Sigmoid colon (tissue), 7 donors: ENCODE measurements around the gene NT5M. TPM values are rescaled to one million over a fixed set of nuclear protein-coding genes. Genes with fewer than 3 reads are reported as not detected.
A peak's percentile ranks its signal among the peaks of the same experiment; 100 is the strongest.

ENCODE experiments used
- DNase-seq: peaks from one replicate; pipeline ENCODE4 v3.0.0-alpha.2; 2019
- H3K27ac ChIP-seq, 4 donors: fragments of 200-600 bp; sonication (generic); one replicate each; pipeline ENCODE4 v1.5.1; 2016 to 2019; ENCODE audit warnings: mild to moderate bottlenecking in 1 of 4
- H3K27me3 ChIP-seq, 3 donors: fragments of 200-600 bp; sonication (generic); one replicate each; pipeline ENCODE4 v1.5.1; 2019; ENCODE audit warnings: mild to moderate bottlenecking in 1 of 3
- H3K36me3 ChIP-seq, 4 donors: fragments of 200-600 bp; sonication (generic); one replicate each; pipeline ENCODE4 v1.5.1; 2016 to 2019
- H3K4me1 ChIP-seq, 4 donors: fragments of 200-600 bp; sonication (generic); one replicate each; pipeline ENCODE4 v1.5.1; 2017 to 2019
- H3K4me3 ChIP-seq, 4 donors: fragments of 200-600 bp; sonication (generic); one replicate each; pipeline ENCODE4 v1.5.1; 2017 to 2019; ENCODE audit warnings: mild to moderate bottlenecking in 2 of 4, moderate library complexity in 1 of 4
- H3K9me3 ChIP-seq, 4 donors: fragments of 200-600 bp in 3 of 4; sonication (generic) in 3 of 4; one replicate each; pipeline versions ENCODE4 v1.5.1 to v1.6.1; 2013 to 2019
- CTCF ChIP-seq, 4 experiments: fragments of 450-650 bp in 3 of 4; fragments of 200-600 bp in 1 of 4; IDR thresholded peaks; one replicate each; pipeline ENCODE4 v1.5.1; 2016 to 2019; ENCODE audit warnings: antibody characterized with exemption in 4 of 4, mild to moderate bottlenecking in 3 of 4, moderate library complexity in 2 of 4
- EP300 ChIP-seq, 4 donors: sonication (generic); formaldehyde crosslinking; IDR thresholded peaks; one replicate each; pipeline ENCODE4 v1.6.1; 2017; ENCODE audit warnings: antibody characterized with exemption in 4 of 4
- POLR2A ChIP-seq, 2 donors: fragments of 450-650 bp; IDR thresholded peaks; one replicate each; pipeline ENCODE4 v1.6.1; 2016; ENCODE audit warnings: antibody characterized with exemption in 2 of 2, mild to moderate bottlenecking in 2 of 2, moderate library complexity in 2 of 2
- POLR2AphosphoS5 ChIP-seq, 4 donors: sonication (generic); formaldehyde crosslinking; IDR thresholded peaks; one replicate each; pipeline ENCODE4 v1.6.1; 2017; ENCODE audit warnings: antibody characterized with exemption in 4 of 4
- WGBS, 2 donors: extraction: QIAGEN DNeasy Blood & Tissue Kit; methylation state at CpG; one replicate each; pipeline ENCODE4 v1.1.7; 2013; 5-methylcytosine and 5-hydroxymethylcytosine counted together
- intact Hi-C: fragments of 100-400 bp; cut with DNase I; formaldehyde crosslinking; loops from one replicate; pipeline ENCODE4 v1.15.1; 2023
- polyA plus RNA-seq, 3 donors: library from polyadenylated mRNA; stranded (reverse); fragments of 200-250 nt; gene quantifications; one replicate each; pipeline ENCODE4 v1.2.3, GENCODE V29; 2013
- total RNA-seq, 4 donors: library from RNA; depleted of rRNA; stranded (reverse); fragments of >200 nt; gene quantifications; one replicate each; pipeline ENCODE4 v1.1.0, GENCODE V29; 2016
- donor health status: healthy with polysubstance abuse.
- donor health status: Bipolar disorder and iron deficiency.
- donor health status: healthy.

The NT5M gene
- total and polyA plus RNA-seq, 7 donors = 0.92 to 5.8 (median 4.3) TPM

GRCh38 chr17:17366235-17366634 lies 63.1 kb downstream of the NT5M start:
- no peak overlapping the region for H3K4me3 ChIP-seq
- intact Hi-C loops = no loop called here
- H3K27ac ChIP-seq = no peak overlapping the region
- TF ChIP-seq POLR2AphosphoS5 (IDR thresholded peaks at IDR 0.05) = no peak
- TF ChIP-seq POLR2A (IDR thresholded peaks at IDR 0.05) = no peak
- no peak for TF ChIP-seq EP300 (IDR thresholded peaks at IDR 0.05)
- TF ChIP-seq CTCF (IDR thresholded peaks at IDR 0.05) = no peak
- no peaks in the 10 kb centered on the region for H3K36me3 ChIP-seq
- WGBS, 2 donors = 90 to 99% methylated on average over 1 of the region's 1 CpG
- H3K27me3 ChIP-seq = peaks cover 2 to 32% (median 6%) of the 10 kb centered on the region in 3 donors
- no peaks in the 10 kb centered on the region for H3K4me1 ChIP-seq
- no peaks in the 10 kb centered on the region for H3K9me3 ChIP-seq
- DNase-seq = no peak

DNA sequence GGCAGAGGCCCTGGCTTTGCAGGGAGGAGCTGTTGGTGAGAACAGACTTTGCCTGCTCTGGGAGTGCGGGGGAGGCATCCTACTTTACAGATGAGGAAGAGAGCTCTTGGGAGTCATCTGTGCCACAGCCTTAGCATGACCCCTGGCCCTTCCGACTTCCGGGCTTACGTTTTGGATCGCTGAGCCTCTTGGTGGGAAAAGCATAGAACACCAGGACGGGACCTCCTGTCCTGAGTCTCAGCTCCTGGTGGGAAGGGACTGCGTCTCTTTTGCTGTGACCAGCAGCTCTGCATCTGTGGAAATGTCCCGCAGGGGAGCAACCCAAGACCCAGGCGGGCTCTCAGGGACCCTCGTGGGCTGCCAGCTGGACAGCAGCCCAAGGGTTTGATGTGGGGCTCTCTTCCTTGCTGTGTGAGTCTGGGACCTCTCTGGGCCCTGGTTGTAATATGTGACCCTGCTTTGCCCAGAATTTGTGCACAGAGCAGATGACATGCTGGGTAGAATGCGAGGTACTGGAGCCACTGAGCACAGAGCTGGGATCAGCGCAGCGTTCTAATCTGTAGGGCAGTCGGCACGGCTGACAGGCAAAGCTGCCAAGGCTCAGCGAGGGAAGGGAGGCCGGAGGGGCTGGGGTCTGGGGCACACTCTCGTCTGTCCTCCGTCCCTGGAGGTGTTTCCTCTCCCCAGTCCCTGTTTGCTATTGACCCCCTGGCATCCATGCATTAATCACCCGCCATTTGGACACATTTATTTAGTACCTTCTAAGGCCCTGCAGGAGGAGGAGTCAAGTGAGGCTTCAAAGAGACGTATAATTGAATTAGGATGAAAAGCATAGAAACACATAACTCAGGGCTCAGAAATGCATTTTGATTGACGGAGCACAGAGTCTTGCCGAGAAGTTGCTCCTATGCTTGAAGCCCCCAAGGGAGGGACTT lies 64.0 kb downstream of the NT5M start:
- Histone ChIP-seq H3K9me3 (no peaks in the 10 kb centered on the region), H3K27me3 (peaks cover 2 to 32% (median 6%) of the 10 kb centered on the region in 3 donors), H3K4me1 (no peaks in the 10 kb centered on the region), H3K27ac (no peak overlapping the region), H3K36me3 (no peaks in the 10 kb centered on the region), H3K4me3 (no peak overlapping the region)
- 88 to 89% methylated on average over 23 of the region's 23 CpGs for WGBS, 2 donors
- DNase-seq = no peak
- TF ChIP-seq POLR2AphosphoS5 (IDR thresholded peaks at IDR 0.05) (no peak), EP300 (IDR thresholded peaks at IDR 0.05) (peak in 1 of 4 donors; percentile 44), CTCF (IDR thresholded peaks at IDR 0.05) (no peak)
- intact Hi-C loops = no loop called here

GRCh38 chr17:17367931-17368330 lies 64.8 kb downstream of the NT5M start:
- Histone ChIP-seq H3K4me3 (no peak overlapping the region), H3K27me3 (peaks cover 2 to 32% (median 6%) of the 10 kb centered on the region in 3 donors), H3K9me3 (no peaks in the 10 kb centered on the region), H3K36me3 (no peaks in the 10 kb centered on the region), H3K4me1 (no peaks in the 10 kb centered on the region), H3K27ac (no peak overlapping the region)
- intact Hi-C loops = no loop called here
- 75 to 81% methylated on average over 5 of the region's 5 CpGs for whole genome bisulfite sequencing, 2 donors
- no peak for TF ChIP-seq POLR2A (IDR thresholded peaks at IDR 0.05)
- no peak for TF ChIP-seq POLR2AphosphoS5 (IDR thresholded peaks at IDR 0.05)
- no peak for TF ChIP-seq EP300 (IDR thresholded peaks at IDR 0.05)
- no peak for TF ChIP-seq CTCF (IDR thresholded peaks at IDR 0.05)
- no peak for DNase-seq

GRCh38 chr17:17370711-17371110 lies 67.5 kb downstream of the NT5M start:
- 92 to 96% methylated on average over 6 of the region's 6 CpGs for WGBS, 2 donors
- Histone ChIP-seq H3K4me1 (no peaks in the 10 kb centered on the region), H3K27ac (no peak overlapping the region), H3K27me3 (peaks cover 2 to 8% (median 4%) of the 10 kb centered on the region in 3 donors), H3K9me3 (no peaks in the 10 kb centered on the region), H3K36me3 (no peaks in the 10 kb centered on the region), H3K4me3 (no peak overlapping the region)
- DNase-seq = no peak
- TF ChIP-seq EP300 (IDR thresholded peaks at IDR 0.05) (no peak), POLR2AphosphoS5 (IDR thresholded peaks at IDR 0.05) (no peak)
- intact Hi-C loops = no loop called here

DNA sequence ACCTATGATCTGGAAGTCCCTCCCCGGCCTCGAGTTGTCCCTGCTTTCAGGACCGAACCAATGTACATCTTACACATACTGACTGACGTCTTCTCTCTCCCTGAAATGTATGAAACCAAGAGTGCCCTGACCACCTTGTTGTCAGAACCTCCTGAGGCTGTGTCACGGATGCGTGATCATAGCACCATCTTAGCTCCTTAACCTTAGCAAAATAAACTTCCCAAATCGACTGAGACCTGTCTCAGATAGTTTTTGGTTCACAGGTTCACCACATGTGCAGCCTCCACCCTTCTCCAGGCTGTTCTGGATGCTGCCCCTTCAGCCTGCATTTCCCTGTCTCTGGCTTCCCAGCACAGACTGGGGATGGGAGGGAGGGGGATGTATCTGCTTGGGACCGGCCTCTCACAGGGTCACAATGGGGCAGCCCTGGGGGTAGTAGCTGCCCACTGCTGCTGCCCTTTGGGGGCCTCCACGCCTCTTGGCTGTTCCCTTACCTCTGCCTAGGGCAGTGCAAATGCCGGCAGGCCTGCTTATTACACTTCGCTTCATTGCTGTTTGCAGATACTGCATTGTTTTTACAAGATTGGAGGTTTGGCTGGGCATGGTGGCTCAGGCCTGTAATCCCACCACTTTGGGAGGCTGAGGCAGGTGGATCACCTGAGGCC lies 69.8 kb downstream of the NT5M start:
- TF ChIP-seq POLR2AphosphoS5 (IDR thresholded peaks at IDR 0.05) (no peak), EP300 (IDR thresholded peaks at IDR 0.05) (no peak), POLR2A (IDR thresholded peaks at IDR 0.05) (no peak), CTCF (IDR thresholded peaks at IDR 0.05) (no peak)
- DNase-seq = no peak
- H3K36me3 ChIP-seq = no peaks in the 10 kb centered on the region
- H3K4me3 ChIP-seq = no peak overlapping the region
- intact Hi-C loops = no loop called here
- no peaks in the 10 kb centered on the region for H3K4me1 ChIP-seq
- no peaks in the 10 kb centered on the region for H3K9me3 ChIP-seq
- 84 to 86% methylated on average over 11 of the region's 11 CpGs for WGBS, 2 donors
- no peaks in the 10 kb centered on the region for H3K27me3 ChIP-seq
- no peak overlapping the region for H3K27ac ChIP-seq
